Fibroblast of peridontal ligament (primary cell): Measurements from ENCODE around the gene CTNND2.

Experiments
- DNase-seq: peaks from one replicate; pipeline ENCODE4 v3.0.0-alpha.2; 2010; ENCODE audit errors: extremely low read depth

CTNND2 gene

GRCh38 chr5:11780641-11781345 lies 123.5 kb downstream of the CTNND2 start:
- no peak for DNase-seq

GRCh38 chr5:11777096-11777495 lies 127.2 kb downstream of the CTNND2 start:
- DNase-seq, result no peak

GRCh38 chr5:11770310-11770709 lies 133.9 kb downstream of the CTNND2 start:
- no peak for DNase-seq

- DNase-seq, result no peak
Measured at GRCh38 chr5:11760934-11761603, 143.2 kb downstream of the CTNND2 start.

GRCh38 chr5:11758321-11758720 lies 145.9 kb downstream of the CTNND2 start:
- DNase-seq, result no peak

- DNase-seq, result no peak
Measured at GRCh38 chr5:11757661-11758060, 146.6 kb downstream of the CTNND2 start.

GRCh38 chr5:11737010-11737409 lies 167.2 kb downstream of the CTNND2 start:
- DNase-seq, result no peak

- DNase-seq, result no peak
Measured at GRCh38 chr5:11734369-11734768, 169.9 kb downstream of the CTNND2 start.

- DNase-seq, result no peak
Measured at GRCh38 chr5:11733840-11734192, 170.4 kb downstream of the CTNND2 start.

GRCh38 chr5:11733185-11733839 lies 170.9 kb downstream of the CTNND2 start:
- DNase-seq, result no peak

- DNase-seq, result no peak
Measured at GRCh38 chr5:11724940-11725339, 179.3 kb downstream of the CTNND2 start.

- peak; percentile 0 for DNase-seq
Measured at GRCh38 chr5:11719888-11720481, 184.3 kb downstream of the CTNND2 start.

- no peak for DNase-seq
Measured at GRCh38 chr5:11715461-11716196, 188.6 kb downstream of the CTNND2 start.

GRCh38 chr5:11711932-11712331 lies 192.3 kb downstream of the CTNND2 start:
- no peak for DNase-seq

GRCh38 chr5:11709021-11709420 lies 195.2 kb downstream of the CTNND2 start:
- DNase-seq, result no peak

GRCh38 chr5:11704916-11705315 lies 199.3 kb downstream of the CTNND2 start:
- DNase-seq, result no peak

GRCh38 chr5:11700391-11700790 lies 203.9 kb downstream of the CTNND2 start:
- no peak for DNase-seq

GRCh38 chr5:11692636-11693035 lies 211.6 kb downstream of the CTNND2 start:
- DNase-seq, result no peak

- no peak for DNase-seq
Measured at GRCh38 chr5:11687498-11687897, 216.7 kb downstream of the CTNND2 start.

- no peak for DNase-seq
Measured at GRCh38 chr5:11684607-11685006, 219.6 kb downstream of the CTNND2 start.

GRCh38 chr5:11683666-11684065 lies 220.6 kb downstream of the CTNND2 start:
- no peak for DNase-seq

- no peak for DNase-seq
Measured at GRCh38 chr5:11681796-11682195, 222.4 kb downstream of the CTNND2 start.
